ENCODE measurements around the gene ANXA11. TPM values are rescaled to one million over a fixed set of nuclear protein-coding genes. Genes with fewer than 3 reads are reported as not detected.
"Not testable (repeated sequence)": the region's sequence is repeated elsewhere in the genome, so short reads cannot be mapped to it uniquely, and the experiment has no call there.

The ANXA11 gene
- total RNA-seq, 1 donor from 2014 or later, result 287 TPM

DNA sequence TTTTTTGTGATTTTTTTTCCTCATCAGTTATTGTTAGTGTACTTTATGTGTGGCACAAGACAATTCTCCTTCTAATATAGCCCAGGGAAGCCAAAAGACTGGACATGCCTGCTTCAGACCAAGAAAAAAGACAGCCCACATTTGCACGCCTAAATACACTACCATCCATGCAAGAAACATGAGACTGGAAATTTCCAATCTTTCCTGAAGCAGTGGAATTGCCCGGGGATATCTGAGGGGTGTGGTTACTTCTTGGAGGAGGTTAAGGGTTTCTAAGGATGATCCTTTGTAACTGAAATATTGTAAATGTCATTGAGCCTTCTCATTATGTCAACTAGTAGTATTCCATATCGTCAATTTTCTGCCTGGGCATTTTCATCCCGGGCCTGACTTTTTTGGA, 37.0 kb upstream of the ANXA11 start:
- H3K4me3 ChIP-seq; H3K9me3 ChIP-seq; intact Hi-C loops (cut with DNase I); DNase-seq; H3K4me1 ChIP-seq; H3K36me3 ChIP-seq; H3K27ac ChIP-seq; ATAC-seq; H3K27me3 ChIP-seq: not testable (repeated sequence)

GRCh38 chr10:80236457-80236856, 31.1 kb upstream of the ANXA11 start:
- intact Hi-C loops (cut with DNase I); H3K36me3 ChIP-seq; DNase-seq; H3K4me3 ChIP-seq; H3K27ac ChIP-seq; H3K9me3 ChIP-seq; H3K4me1 ChIP-seq; H3K27me3 ChIP-seq; ATAC-seq: not testable (repeated sequence)

- H3K27ac ChIP-seq; ATAC-seq; intact Hi-C loops (cut with DNase I): not testable (repeated sequence)
These were observed 29.2 kb upstream of the ANXA11 start for GRCh38 chr10:80234331-80235235.

DNA sequence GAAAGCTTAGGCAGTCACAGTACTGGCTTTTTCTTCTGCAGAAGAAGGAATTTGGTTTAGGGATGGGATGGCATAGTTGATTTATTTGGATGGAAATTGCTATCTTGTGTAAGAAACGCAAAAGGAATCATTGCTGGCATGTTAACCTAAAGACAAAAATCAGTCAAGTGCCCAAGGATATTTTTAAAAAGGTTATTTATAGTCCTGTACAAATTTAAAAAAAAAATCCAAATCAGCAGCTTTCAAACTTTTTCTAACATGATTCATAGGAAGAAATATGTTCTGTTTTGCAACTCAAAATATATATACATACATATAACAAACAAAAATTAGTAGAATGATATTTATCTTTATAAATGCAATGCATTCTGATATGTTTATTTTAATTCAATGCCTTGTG, 28.5 kb upstream of the ANXA11 start:
- H3K27ac ChIP-seq; H3K27me3 ChIP-seq; H3K36me3 ChIP-seq; H3K4me3 ChIP-seq; ATAC-seq; DNase-seq; H3K4me1 ChIP-seq; intact Hi-C loops (cut with DNase I); H3K9me3 ChIP-seq: not testable (repeated sequence)

More at GRCh38 chr10:80234331-80235235, 29.2 kb upstream of the ANXA11 start:
- not testable (repeated sequence) for H3K36me3 ChIP-seq, DNase-seq, H3K9me3 ChIP-seq, H3K27me3 ChIP-seq, H3K4me1 ChIP-seq, H3K4me3 ChIP-seq

DNA sequence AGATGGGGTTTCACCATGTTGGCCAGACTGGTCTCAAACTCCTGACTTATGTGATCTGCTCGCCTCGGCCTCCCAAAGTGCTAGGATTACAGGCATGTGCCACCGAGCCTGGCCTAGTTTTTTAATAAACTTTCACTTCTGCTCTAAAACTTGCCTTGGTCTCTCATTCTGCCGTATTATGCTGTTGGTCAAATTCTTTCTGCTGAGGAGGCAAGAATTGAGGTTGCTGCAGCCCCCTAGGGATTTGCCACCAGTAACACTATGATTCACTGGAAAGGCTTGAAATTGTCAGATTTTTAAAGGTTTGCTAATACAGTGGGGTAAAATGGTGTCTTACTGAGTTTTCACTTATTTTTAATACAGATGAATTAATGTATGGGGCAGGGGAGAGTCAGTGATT, 21.4 kb upstream of the ANXA11 start:
- ATAC-seq, DNase-seq: not testable (repeated sequence)

DNA sequence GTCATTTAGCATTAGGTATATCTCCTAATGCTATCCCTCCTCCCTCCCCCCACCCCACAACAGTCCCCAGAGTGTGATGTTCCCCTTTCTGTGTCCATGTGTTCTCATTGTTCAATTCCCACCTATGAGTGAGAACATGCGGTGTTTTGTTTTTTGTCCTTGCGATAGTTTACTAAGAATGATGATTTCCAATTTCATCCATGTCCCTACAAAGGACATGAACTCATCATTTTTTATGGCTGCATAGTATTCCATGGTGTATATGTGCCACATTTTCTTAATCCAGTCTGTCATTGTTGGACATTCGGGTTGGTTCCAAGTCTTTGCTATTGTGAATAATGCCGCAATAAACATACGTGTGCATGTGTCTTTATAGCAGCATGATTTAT, 17.7 kb upstream of the ANXA11 start:
- intact Hi-C loops (cut with DNase I); ATAC-seq: not testable (repeated sequence)

More for the DNA sequence above, 21.4 kb upstream of the ANXA11 start:
- H3K4me1 ChIP-seq; H3K4me3 ChIP-seq; H3K27ac ChIP-seq; H3K9me3 ChIP-seq; H3K27me3 ChIP-seq; intact Hi-C loops (cut with DNase I); H3K36me3 ChIP-seq: not testable (repeated sequence)

DNA sequence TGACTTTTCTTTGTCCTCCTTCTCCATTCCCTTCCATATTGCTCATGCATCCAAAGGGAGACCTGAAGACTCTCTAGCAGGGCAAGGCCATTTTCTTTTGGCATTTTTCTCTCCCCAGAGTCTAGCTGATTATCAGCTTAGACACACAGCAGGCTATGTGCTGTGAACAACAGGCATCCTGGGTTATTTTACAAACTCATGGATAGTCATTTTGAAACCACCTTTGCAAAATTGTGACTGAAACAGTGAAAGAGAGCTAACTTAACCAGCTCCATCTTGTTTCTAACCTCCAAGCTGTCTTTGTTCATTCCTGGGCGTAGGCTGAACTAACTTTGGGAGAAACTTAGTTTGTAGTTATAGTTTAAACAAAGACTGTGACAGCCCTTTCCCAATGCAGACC, 13.5 kb upstream of the ANXA11 start:
- H3K4me1 ChIP-seq; H3K4me3 ChIP-seq; H3K9me3 ChIP-seq; ATAC-seq; H3K36me3 ChIP-seq; intact Hi-C loops (cut with DNase I); DNase-seq; H3K27ac ChIP-seq; H3K27me3 ChIP-seq: not testable (repeated sequence)

More for the DNA sequence above, 17.7 kb upstream of the ANXA11 start:
- not testable (repeated sequence) for DNase-seq, H3K9me3 ChIP-seq, H3K36me3 ChIP-seq, H3K4me1 ChIP-seq, H3K27me3 ChIP-seq, H3K4me3 ChIP-seq, H3K27ac ChIP-seq

DNA sequence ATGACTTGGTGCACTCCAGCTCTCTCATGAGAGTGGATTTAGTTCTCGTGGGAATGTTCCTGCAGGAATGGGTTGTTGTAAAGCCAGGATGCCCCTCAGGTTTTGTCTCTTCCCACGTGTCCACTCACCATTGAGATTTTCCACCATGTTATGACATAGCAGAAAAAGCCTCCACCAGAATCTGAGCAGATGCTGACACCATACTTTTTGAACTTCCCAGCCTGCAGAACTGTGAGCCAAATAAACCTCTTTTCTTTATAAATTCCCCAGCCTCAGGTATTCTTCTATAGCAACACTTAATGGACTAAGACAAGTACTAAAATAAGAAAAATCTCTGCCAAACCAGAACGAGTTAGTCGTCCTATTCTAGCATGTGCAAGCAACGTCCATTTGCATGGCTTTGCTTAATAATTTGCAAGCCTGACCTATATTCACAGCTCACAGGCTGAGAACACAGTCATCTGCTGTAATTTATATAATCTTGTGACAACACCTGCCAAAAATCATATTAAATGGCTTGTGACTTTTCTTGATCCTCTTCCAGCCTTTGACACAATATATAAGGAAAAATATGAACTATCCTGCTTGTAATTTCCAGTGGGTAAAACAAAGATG, 9.1 kb upstream of the ANXA11 start:
- H3K9me3 ChIP-seq; H3K4me1 ChIP-seq; H3K27me3 ChIP-seq; H3K36me3 ChIP-seq; DNase-seq; H3K27ac ChIP-seq; H3K4me3 ChIP-seq; ATAC-seq; intact Hi-C loops (cut with DNase I): not testable (repeated sequence)

- intact Hi-C loops (cut with DNase I); ATAC-seq; H3K27ac ChIP-seq; H3K36me3 ChIP-seq; H3K9me3 ChIP-seq; H3K4me3 ChIP-seq; H3K4me1 ChIP-seq; H3K27me3 ChIP-seq; DNase-seq: not testable (repeated sequence)
These were observed 7.3 kb upstream of the ANXA11 start for GRCh38 chr10:80212535-80213115.

DNA sequence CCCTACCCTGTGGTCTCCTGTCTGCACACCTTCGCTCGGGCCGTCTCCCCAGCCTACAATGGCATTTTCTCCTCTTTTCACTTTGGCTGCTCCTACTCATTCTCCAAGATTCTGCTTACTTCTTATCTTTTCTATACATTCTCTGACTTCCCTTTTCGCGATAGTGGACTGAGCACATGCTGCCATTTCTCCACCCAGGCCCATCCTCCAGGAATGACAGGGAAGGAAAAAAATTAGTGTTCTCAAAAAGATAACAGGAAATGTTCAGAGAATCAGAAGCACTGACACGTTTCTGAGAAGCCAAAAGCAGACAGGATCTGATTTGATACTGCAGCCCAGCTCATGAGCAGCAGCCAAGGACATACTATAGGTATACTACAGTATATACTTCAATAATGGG, 6.4 kb upstream of the ANXA11 start:
- peaks cover 8% of the 10 kb centered on the region for H3K4me1 ChIP-seq
- TF ChIP-seq CTCF (IDR thresholded peaks at IDR 0.05), result no peak
- H3K27ac ChIP-seq, result no peak overlapping the region
- no peaks in the 10 kb centered on the region for H3K9me3 ChIP-seq
- no peak overlapping the region for H3K4me3 ChIP-seq
- no peaks in the 10 kb centered on the region for H3K36me3 ChIP-seq
- H3K27me3 ChIP-seq, result no peaks in the 10 kb centered on the region
- ATAC-seq (no peak), DNase-seq (no peak)
- intact Hi-C loops (cut with DNase I), result no loop called here
